Measurements from ENCODE around the gene PIK3R6. TPM values are rescaled to one million over a fixed set of nuclear protein-coding genes. Genes with fewer than 3 reads are reported as not detected.

PIK3R6 gene
- total and polyA plus RNA-seq, 2 of the 13 experiments (the other 11 are each of a cell fraction or from before 2014, with no cell fraction given) = not detected

DNA sequence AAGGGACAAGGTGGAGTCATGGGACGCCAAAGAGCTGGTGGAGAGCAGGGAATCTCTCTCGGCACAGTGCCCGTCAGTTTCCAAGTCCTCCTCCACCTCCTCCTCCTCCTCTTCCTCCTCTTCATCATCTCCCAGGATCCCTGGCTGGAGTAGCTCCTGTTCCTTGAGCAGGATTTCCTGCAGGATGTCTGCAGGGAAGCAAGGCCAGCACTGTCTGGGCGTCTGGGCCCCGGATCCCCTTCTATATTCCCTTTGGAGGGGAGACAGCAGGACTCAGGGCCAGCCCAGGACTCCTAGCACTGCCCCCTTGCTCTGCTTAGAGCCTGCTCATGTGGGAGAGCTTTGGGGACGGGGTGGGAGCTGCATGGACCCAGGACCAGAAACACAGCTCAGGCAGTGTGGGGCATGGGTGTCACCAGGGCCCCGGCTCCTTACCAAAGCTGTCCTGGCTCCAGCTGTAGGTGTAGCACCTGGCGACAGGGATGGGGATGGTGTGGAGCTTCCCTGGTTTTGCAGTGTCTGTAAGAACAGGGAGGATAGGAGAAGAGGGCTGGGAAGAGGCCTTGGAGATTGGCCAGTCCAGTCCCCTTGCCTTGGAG, 21.3 kb upstream of the PIK3R6 start:
- H3K4me1 ChIP-seq (ENCODE audit: insufficient read depth, low read length) = no peaks in the 10 kb centered on the region
- in situ Hi-C loops (cut with HindIII; ENCODE audit: extremely low pct_ligation_motif_present, low pct_unique_long_range_greater_than_20kb) = no loop called here
- BruUV-seq (replicated peaks) = no TSS peak
- H4K20me1 ChIP-seq (ENCODE audit: insufficient read depth, low read length) = no peaks in the 10 kb centered on the region
- H3K4me3 ChIP-seq (replicated peaks in 1 of 3; ENCODE audit: insufficient read depth in 1 of 3, low read depth in 2 of 3, low read length in 3 of 3) = no peak overlapping the region
- no peak overlapping the region for H3K27ac ChIP-seq (ENCODE audit: extremely low read length, insufficient read depth, low read length)
- peaks cover 10 to 26% of the 10 kb centered on the region in 2 experiments; a peak in 4 of 5 replicates for H3K27me3 ChIP-seq (ENCODE audit: control insufficient read depth in 1 of 2, insufficient read depth in 2 of 2, low read length in 2 of 2)
- ChIA-PET CTCF (ENCODE audit: low intra/inter-chr PET ratio, low total read pairs) (no interaction called here), POLR2A (no interaction called here)
- no peak for FAIRE-seq
- H2AFZ ChIP-seq (ENCODE audit: low read length) = no peak overlapping the region
- WGBS (ENCODE audit: low lambda C conversion rate) = 25% methylated on average over 6 of the region's 8 CpGs
- H3K9ac ChIP-seq (ENCODE audit: insufficient read depth, low read depth, low read length) = no peak overlapping the region
- H3K9me3 ChIP-seq (ENCODE audit: low read length) = no peaks in the 10 kb centered on the region
- TF ChIP-seq, protein P1, sequence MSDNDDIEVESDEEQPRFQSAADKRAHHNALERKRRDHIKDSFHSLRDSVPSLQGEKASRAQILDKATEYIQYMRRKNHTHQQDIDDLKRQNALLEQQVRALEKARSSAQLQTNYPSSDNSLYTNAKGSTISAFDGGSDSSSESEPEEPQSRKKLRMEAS (IDR thresholded peaks at IDR 0.05) = no peak
- TF ChIP-seq ZNF816 (CRISPR knock-in tag; IDR thresholded peaks at IDR 0.05; ENCODE audit: borderline replicate concordance) (no peak), ATRX (CRISPR knock-in tag; IDR thresholded peaks at IDR 0.05; ENCODE audit: borderline replicate concordance) (no peak), SPEN (CRISPR knock-in tag; IDR thresholded peaks at IDR 0.05; ENCODE audit: low read depth) (no peak), HCFC1 (IDR thresholded peaks at IDR 0.05; ENCODE audit: low read depth, low read length) (no peak), ZBTB20 (CRISPR knock-in tag; IDR thresholded peaks at IDR 0.05; ENCODE audit: borderline replicate concordance, low read depth) (no peak), POLR2G (IDR thresholded peaks at IDR 0.05; ENCODE audit: low read depth, low read length) (no peak), RELA (CRISPR knock-in tag; IDR thresholded peaks at IDR 0.05) (no peak)
- TF ChIP-seq, protein P2, sequence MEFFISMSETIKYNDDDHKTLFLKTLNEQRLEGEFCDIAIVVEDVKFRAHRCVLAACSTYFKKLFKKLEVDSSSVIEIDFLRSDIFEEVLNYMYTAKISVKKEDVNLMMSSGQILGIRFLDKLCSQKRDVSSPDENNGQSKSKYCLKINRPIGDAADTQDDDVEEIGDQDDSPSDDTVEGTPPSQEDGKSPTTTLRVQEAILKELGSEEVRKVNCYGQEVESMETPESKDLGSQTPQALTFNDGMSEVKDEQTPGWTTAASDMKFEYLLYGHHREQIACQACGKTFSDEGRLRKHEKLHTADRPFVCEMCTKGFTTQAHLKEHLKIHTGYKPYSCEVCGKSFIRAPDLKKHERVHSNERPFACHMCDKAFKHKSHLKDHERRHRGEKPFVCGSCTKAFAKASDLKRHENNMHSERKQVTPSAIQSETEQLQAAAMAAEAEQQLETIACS (CRISPR knock-in tag; IDR thresholded peaks at IDR 0.05) = no peak
- TF ChIP-seq, protein P3, sequence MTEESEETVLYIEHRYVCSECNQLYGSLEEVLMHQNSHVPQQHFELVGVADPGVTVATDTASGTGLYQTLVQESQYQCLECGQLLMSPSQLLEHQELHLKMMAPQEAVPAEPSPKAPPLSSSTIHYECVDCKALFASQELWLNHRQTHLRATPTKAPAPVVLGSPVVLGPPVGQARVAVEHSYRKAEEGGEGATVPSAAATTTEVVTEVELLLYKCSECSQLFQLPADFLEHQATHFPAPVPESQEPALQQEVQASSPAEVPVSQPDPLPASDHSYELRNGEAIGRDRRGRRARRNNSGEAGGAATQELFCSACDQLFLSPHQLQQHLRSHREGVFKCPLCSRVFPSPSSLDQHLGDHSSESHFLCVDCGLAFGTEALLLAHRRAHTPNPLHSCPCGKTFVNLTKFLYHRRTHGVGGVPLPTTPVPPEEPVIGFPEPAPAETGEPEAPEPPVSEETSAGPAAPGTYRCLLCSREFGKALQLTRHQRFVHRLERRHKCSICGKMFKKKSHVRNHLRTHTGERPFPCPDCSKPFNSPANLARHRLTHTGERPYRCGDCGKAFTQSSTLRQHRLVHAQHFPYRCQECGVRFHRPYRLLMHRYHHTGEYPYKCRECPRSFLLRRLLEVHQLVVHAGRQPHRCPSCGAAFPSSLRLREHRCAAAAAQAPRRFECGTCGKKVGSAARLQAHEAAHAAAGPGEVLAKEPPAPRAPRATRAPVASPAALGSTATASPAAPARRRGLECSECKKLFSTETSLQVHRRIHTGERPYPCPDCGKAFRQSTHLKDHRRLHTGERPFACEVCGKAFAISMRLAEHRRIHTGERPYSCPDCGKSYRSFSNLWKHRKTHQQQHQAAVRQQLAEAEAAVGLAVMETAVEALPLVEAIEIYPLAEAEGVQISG (CRISPR knock-in tag; IDR thresholded peaks at IDR 0.05) = no peak
- TF ChIP-seq, protein P4, sequence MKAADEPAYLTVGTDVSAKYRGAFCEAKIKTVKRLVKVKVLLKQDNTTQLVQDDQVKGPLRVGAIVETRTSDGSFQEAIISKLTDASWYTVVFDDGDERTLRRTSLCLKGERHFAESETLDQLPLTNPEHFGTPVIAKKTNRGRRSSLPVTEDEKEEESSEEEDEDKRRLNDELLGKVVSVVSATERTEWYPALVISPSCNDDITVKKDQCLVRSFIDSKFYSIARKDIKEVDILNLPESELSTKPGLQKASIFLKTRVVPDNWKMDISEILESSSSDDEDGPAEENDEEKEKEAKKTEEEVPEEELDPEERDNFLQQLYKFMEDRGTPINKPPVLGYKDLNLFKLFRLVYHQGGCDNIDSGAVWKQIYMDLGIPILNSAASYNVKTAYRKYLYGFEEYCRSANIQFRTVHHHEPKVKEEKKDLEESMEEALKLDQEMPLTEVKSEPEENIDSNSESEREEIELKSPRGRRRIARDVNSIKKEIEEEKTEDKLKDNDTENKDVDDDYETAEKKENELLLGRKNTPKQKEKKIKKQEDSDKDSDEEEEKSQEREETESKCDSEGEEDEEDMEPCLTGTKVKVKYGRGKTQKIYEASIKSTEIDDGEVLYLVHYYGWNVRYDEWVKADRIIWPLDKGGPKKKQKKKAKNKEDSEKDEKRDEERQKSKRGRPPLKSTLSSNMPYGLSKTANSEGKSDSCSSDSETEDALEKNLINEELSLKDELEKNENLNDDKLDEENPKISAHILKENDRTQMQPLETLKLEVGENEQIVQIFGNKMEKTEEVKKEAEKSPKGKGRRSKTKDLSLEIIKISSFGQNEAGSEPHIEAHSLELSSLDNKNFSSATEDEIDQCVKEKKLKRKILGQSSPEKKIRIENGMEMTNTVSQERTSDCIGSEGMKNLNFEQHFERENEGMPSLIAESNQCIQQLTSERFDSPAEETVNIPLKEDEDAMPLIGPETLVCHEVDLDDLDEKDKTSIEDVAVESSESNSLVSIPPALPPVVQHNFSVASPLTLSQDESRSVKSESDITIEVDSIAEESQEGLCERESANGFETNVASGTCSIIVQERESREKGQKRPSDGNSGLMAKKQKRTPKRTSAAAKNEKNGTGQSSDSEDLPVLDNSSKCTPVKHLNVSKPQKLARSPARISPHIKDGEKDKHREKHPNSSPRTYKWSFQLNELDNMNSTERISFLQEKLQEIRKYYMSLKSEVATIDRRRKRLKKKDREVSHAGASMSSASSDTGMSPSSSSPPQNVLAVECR (CRISPR knock-in tag; IDR thresholded peaks at IDR 0.05; ENCODE audit: borderline replicate concordance) = no peak
- intact Hi-C loops (cut with micrococcal nuclease; ENCODE audit: unreplicated experiment) = no loop called here
- no peak overlapping the region for H3K4me2 ChIP-seq (ENCODE audit: low read depth, low read length)
- DNase-seq (ENCODE audit: low spot score) = no peak
- H3K36me3 ChIP-seq (replicated peaks in 1 of 2; ENCODE audit: control insufficient read depth in 1 of 2, insufficient read depth in 2 of 2, low read length in 2 of 2) = no peaks in the 10 kb centered on the region
- ATAC-seq = no peak; the same call in 2 of the 3 replicates
- no peaks in the 10 kb centered on the region for H3K79me2 ChIP-seq (ENCODE audit: insufficient read depth, low read length)

All from HepG2 (cell line).